CD4-positive, alpha-beta memory T cell (primary cell): ENCODE data around the gene LRP1B. TPM values are rescaled to one million over a fixed set of nuclear protein-coding genes. Genes with fewer than 3 reads are reported as not detected.

Experiments used
- CTCF ChIA-PET: fragments of 350-600 bp; sonication (Branson Sonifier 250); formaldehyde crosslinking; loops from one replicate; lab custom pipeline; 2021; ENCODE audit warnings: inconsistent platforms; ENCODE audit not compliant: partially characterized antibody; lab: Charles Lee
- POLR2A ChIA-PET: fragments of 350-600 bp; sonication (Branson Sonifier 250); formaldehyde crosslinking; loops from one replicate; lab custom pipeline; 2021; ENCODE audit not compliant: partially characterized antibody; lab: Charles Lee
- DNase-seq, 5 donors: peaks; one replicate each; pipeline versions ENCODE4 v3.0.0 to v3.0.0-alpha.2; 2020 to 2022; ENCODE audit warnings: mixed read lengths in 1 of 5
- H3K27ac ChIP-seq: one replicate; pipeline ENCODE4 v1.7.0; 2013; ENCODE audit warnings: low read depth, low read length
- H3K27me3 ChIP-seq: 2 replicates; pipeline ENCODE4 v1.7.0; 2013; ENCODE audit warnings: mild to moderate bottlenecking, low read length, moderate library complexity; ENCODE audit not compliant: insufficient read depth
- H3K36me3 ChIP-seq: 2 replicates; pipeline ENCODE4 v1.7.0; 2013; ENCODE audit warnings: mild to moderate bottlenecking, low read length, moderate library complexity; ENCODE audit not compliant: insufficient read depth
- H3K4me1 ChIP-seq: 2 replicates; pipeline ENCODE4 v1.7.0; 2013; ENCODE audit warnings: mild to moderate bottlenecking, low read length, moderate library complexity; ENCODE audit not compliant: insufficient read depth
- H3K4me3 ChIP-seq, 2 donors: one replicate each; pipeline ENCODE4 v1.7.0; 2013; ENCODE audit warnings: low read length in 2 of 2, mild to moderate bottlenecking in 1 of 2
- H3K9me3 ChIP-seq, 2 donors: one replicate each; pipeline ENCODE4 v1.7.0; 2013; ENCODE audit warnings: low read length in 2 of 2, control low read depth in 1 of 2; ENCODE audit not compliant: control insufficient read depth in 1 of 2
- H3K27ac Mint-ChIP-seq, 7 donors: one replicate each; pipeline ENCODE4 v1.8.0; 2020 to 2021; ENCODE audit warnings: mixed read lengths in 7 of 7, mild to moderate bottlenecking in 6 of 7, inconsistent platforms in 3 of 7, moderate library complexity in 3 of 7
- H3K27me3 Mint-ChIP-seq, 2 donors: one replicate each; pipeline ENCODE4 v1.8.0; 2020 to 2021; ENCODE audit warnings: mixed read lengths in 2 of 2
- H3K36me3 Mint-ChIP-seq, 2 donors: one replicate each; pipeline ENCODE4 v1.8.0; 2020 to 2021; ENCODE audit warnings: mixed read lengths in 2 of 2, inconsistent platforms in 1 of 2, mild to moderate bottlenecking in 1 of 2
- H3K4me1 Mint-ChIP-seq, 4 donors: one replicate each; pipeline ENCODE4 v1.8.0; 2020 to 2021; ENCODE audit warnings: mixed read lengths in 4 of 4, mild to moderate bottlenecking in 1 of 4
- H3K4me3 Mint-ChIP-seq, 8 donors: one replicate each; pipeline ENCODE4 v1.8.0; 2020 to 2021; ENCODE audit warnings: mixed read lengths in 8 of 8, mild to moderate bottlenecking in 7 of 8, moderate library complexity in 6 of 8, inconsistent platforms in 3 of 8
- H3K9me3 Mint-ChIP-seq, 8 donors: one replicate each; pipeline ENCODE4 v1.8.0; 2020 to 2021; ENCODE audit warnings: mixed read lengths in 8 of 8, mild to moderate bottlenecking in 5 of 8, inconsistent platforms in 3 of 8, moderate library complexity in 1 of 8
- intact Hi-C: fragments of 100-400 bp; cut with micrococcal nuclease; formaldehyde crosslinking; loops from one replicate; pipeline ENCODE4 v1.15.1; 2023
- polyA plus RNA-seq, 2 donors: library from polyadenylated mRNA; unstranded; fragments of 300-500 nt; fragmentation: Illumina TruSeq; gene quantifications; one replicate each; pipeline ENCODE4 v1.2.3, GENCODE V29; 2021
- total RNA-seq, 2 experiments: library from RNA; stranded (reverse); gene quantifications; one replicate each; pipeline ENCODE4 v1.2.3, GENCODE V29; 2021

LRP1B gene
- total and polyA plus RNA-seq, 4 experiments from 2014 or later: not detected

DNA sequence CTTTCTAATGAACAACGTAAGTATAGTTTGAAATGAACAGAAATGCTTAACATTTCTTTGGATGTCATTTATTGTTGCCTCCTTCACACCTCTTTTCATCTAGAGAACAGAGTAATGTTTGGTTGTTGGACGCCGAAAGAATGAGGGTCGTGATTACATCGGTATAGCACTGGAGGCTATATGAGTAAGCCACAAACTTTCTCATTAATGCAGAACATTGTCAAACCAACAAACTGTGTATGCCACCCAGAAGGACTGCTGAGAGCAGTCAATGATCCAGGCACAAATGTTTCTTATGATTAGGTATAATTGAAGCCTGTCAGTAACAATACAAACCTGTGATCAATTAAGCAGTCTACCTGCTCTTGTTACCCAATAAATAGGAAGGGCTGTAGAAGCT is 1855.9 kb downstream of the LRP1B start:
- Histone ChIP-seq H3K4me1 (no peaks in the 10 kb centered on the region), H3K36me3 (no peaks in the 10 kb centered on the region), H3K27ac (no peak overlapping the region), H3K9me3 (no peaks in the 10 kb centered on the region), H3K27me3 (no peaks in the 10 kb centered on the region), H3K4me3 (no peak overlapping the region)
- peaks cover 0 to 19% (median 10%) of the 10 kb centered on the region in 8 donors for H3K9me3 Mint-ChIP-seq
- POLR2A ChIA-PET: no interaction called here
- DNase-seq: no peak
- intact Hi-C loops: no loop called here
- H3K27ac Mint-ChIP-seq: no peak overlapping the region
- no peaks in the 10 kb centered on the region for H3K4me1 Mint-ChIP-seq
- no peaks in the 10 kb centered on the region for H3K36me3 Mint-ChIP-seq
- CTCF ChIA-PET: no interaction called here
- H3K4me3 Mint-ChIP-seq: no peak overlapping the region
- no peaks in the 10 kb centered on the region for H3K27me3 Mint-ChIP-seq

DNA sequence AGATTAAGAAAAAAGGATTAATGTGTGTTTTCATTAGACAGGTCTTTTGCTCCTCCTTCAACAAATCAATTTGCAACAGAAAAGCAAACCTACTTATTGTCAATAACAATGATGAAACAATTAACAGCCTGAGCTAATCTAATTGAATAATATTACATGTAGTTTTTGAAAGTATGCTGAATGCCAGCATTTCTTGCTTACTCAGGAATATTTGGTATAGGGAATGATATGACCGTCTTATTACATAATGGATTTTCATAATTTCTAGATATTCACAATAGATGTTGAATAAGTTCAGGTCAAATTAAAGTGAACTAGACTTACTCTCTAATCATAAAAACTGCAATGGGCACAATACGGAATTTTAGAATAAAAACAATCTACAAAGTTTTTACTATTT is 1856.9 kb downstream of the LRP1B start:
- DNase-seq: no peak
- H3K36me3 ChIP-seq: no peaks in the 10 kb centered on the region

GRCh38 chr2:140273408-140273807 is 1857.4 kb downstream of the LRP1B start:
- no peak for DNase-seq
- H3K9me3 Mint-ChIP-seq: peaks cover 0 to 20% (median 6%) of the 10 kb centered on the region in 8 donors
- intact Hi-C loops: no loop called here
- H3K4me3 Mint-ChIP-seq: no peak overlapping the region
- no peaks in the 10 kb centered on the region for H3K36me3 Mint-ChIP-seq
- no peak overlapping the region for H3K27ac Mint-ChIP-seq
- no peaks in the 10 kb centered on the region for H3K9me3 ChIP-seq
- ChIA-PET POLR2A (no interaction called here), CTCF (no interaction called here)
- H3K4me3 ChIP-seq: no peak overlapping the region
- no peaks in the 10 kb centered on the region for H3K27me3 Mint-ChIP-seq
- H3K27me3 ChIP-seq: no peaks in the 10 kb centered on the region
- H3K36me3 ChIP-seq: no peaks in the 10 kb centered on the region
- H3K27ac ChIP-seq: no peak overlapping the region
- no peaks in the 10 kb centered on the region for H3K4me1 Mint-ChIP-seq
- H3K4me1 ChIP-seq: no peaks in the 10 kb centered on the region

More for the DNA sequence above, 1856.9 kb downstream of the LRP1B start:
- H3K9me3 ChIP-seq: no peaks in the 10 kb centered on the region
- no peaks in the 10 kb centered on the region for H3K27me3 Mint-ChIP-seq
- H3K4me3 ChIP-seq: no peak overlapping the region
- no peaks in the 10 kb centered on the region for H3K36me3 Mint-ChIP-seq
- CTCF ChIA-PET: no interaction called here
- H3K4me3 Mint-ChIP-seq: no peak overlapping the region
- no peaks in the 10 kb centered on the region for H3K4me1 ChIP-seq
- H3K27me3 ChIP-seq: no peaks in the 10 kb centered on the region
- no peak overlapping the region for H3K27ac Mint-ChIP-seq
- H3K9me3 Mint-ChIP-seq: peaks cover 0 to 19% (median 6%) of the 10 kb centered on the region in 8 donors
- H3K4me1 Mint-ChIP-seq: no peaks in the 10 kb centered on the region
- intact Hi-C loops: no loop called here
- POLR2A ChIA-PET: no interaction called here
- H3K27ac ChIP-seq: no peak overlapping the region

- no peaks in the 10 kb centered on the region for H3K4me1 Mint-ChIP-seq
- intact Hi-C loops: no loop called here
Observed at GRCh38 chr2:140270224-140270623, 1860.6 kb downstream of the LRP1B start.

DNA sequence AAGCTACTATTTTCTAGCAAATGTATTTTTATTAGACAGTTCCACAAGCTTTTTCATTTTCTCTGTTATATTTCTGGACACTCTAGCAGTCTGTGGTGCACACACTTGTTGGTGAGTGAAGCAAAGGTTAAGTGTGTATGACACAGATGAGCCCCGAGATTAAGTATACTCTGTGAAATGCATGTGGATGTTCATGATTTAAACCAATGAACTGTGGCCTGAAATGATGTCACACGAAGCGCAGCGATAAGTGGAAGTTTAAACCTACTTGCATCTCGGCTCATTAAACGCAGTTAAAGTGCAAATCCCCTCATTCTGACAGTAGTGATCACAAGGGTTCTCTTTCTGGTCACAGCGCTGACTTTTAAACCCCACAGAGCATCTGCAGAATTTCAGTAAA is 1861.8 kb downstream of the LRP1B start:
- Histone ChIP-seq H3K4me1 (no peaks in the 10 kb centered on the region), H3K27me3 (no peaks in the 10 kb centered on the region), H3K36me3 (no peaks in the 10 kb centered on the region), H3K9me3 (no peaks in the 10 kb centered on the region), H3K27ac (no peak overlapping the region), H3K4me3 (no peak overlapping the region)
- Mint-ChIP-seq H3K36me3 (no peaks in the 10 kb centered on the region), H3K4me1 (no peaks in the 10 kb centered on the region), H3K4me3 (no peak overlapping the region), H3K27me3 (no peaks in the 10 kb centered on the region), H3K27ac (no peak overlapping the region), H3K9me3 (peaks cover 0 to 19% (median 6%) of the 10 kb centered on the region in 8 donors)
- DNase-seq: no peak
- ChIA-PET POLR2A (no interaction called here), CTCF (no interaction called here)
- intact Hi-C loops: no loop called here

More at GRCh38 chr2:140270224-140270623, 1860.6 kb downstream of the LRP1B start:
- no peak overlapping the region for H3K27ac Mint-ChIP-seq
- no peaks in the 10 kb centered on the region for H3K4me1 ChIP-seq
- H3K9me3 ChIP-seq: no peaks in the 10 kb centered on the region
- no peak overlapping the region for H3K27ac ChIP-seq
- H3K4me3 ChIP-seq: no peak overlapping the region
- H3K27me3 ChIP-seq: no peaks in the 10 kb centered on the region
- H3K36me3 ChIP-seq: no peaks in the 10 kb centered on the region
- POLR2A ChIA-PET: no interaction called here
- H3K27me3 Mint-ChIP-seq: no peaks in the 10 kb centered on the region
- no peak overlapping the region for H3K4me3 Mint-ChIP-seq
- peaks cover 0 to 18% (median 7%) of the 10 kb centered on the region in 8 donors for H3K9me3 Mint-ChIP-seq
- no peak for DNase-seq
- H3K36me3 Mint-ChIP-seq: no peaks in the 10 kb centered on the region
- CTCF ChIA-PET: no interaction called here

DNA sequence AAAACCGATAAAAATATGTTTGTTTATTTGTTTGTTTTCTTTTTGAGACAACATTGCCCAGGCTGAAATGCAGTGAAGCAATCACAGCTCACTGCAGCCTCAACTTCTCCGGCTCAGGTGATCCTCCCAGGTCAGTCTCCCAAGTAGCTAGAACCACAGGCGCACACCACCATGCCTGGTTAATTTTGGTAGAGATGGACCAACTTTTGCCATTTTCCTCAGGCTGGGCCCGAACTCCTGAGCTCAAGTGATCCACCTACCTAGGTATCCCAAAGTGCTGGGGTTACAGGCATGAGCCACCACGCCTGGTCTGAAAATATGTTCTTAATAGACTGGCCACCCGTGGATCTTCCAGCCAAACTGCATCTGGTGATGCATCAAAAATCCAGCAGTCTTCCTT is 1867.9 kb downstream of the LRP1B start:
- Mint-ChIP-seq H3K27me3 (no peaks in the 10 kb centered on the region), H3K4me3 (no peak overlapping the region), H3K9me3 (peaks cover 0 to 17% (median 10%) of the 10 kb centered on the region in 8 donors), H3K27ac (no peak overlapping the region), H3K4me1 (no peaks in the 10 kb centered on the region), H3K36me3 (no peaks in the 10 kb centered on the region)
- POLR2A ChIA-PET: no interaction called here
- CTCF ChIA-PET: no interaction called here
- no peak overlapping the region for H3K4me3 ChIP-seq
- H3K27ac ChIP-seq: no peak overlapping the region
- intact Hi-C loops: no loop called here
- DNase-seq: no peak
- no peaks in the 10 kb centered on the region for H3K36me3 ChIP-seq
- H3K4me1 ChIP-seq: no peaks in the 10 kb centered on the region
- H3K9me3 ChIP-seq: no peaks in the 10 kb centered on the region
- H3K27me3 ChIP-seq: no peaks in the 10 kb centered on the region

DNA sequence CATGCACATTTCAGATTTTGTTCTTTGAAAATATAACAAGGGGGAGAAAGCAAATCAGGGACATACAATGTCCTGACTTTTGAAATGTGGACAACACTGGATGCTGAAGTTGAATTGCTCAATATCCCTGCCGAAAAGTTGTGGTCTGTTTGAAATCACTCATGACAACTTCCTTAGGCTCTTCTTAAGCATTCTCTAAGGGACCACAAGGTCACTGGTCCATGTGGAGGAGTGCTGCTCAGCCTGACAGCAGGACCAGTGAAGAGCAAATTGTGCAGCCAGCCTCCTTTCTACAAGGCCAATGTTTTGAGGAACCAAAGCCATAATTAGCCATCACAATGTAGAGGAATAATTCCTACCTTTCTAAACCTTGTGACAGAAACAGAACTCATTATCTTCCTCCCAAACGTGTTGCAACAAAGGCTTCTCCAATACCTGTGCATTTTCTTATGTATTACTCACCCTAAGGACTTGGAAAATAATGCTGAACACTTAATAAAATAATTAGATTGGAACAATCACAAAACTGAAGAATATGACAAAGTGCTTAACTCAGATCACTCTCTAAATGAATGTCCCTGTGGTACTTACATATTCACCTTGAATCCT is 1873.0 kb downstream of the LRP1B start:
- Histone ChIP-seq H3K9me3 (no peaks in the 10 kb centered on the region), H3K27ac (no peak overlapping the region), H3K27me3 (no peaks in the 10 kb centered on the region), H3K36me3 (no peaks in the 10 kb centered on the region), H3K4me3 (no peak overlapping the region), H3K4me1 (no peaks in the 10 kb centered on the region)
- no peaks in the 10 kb centered on the region for H3K36me3 Mint-ChIP-seq
- H3K9me3 Mint-ChIP-seq: peaks cover 0 to 12% (median 4%) of the 10 kb centered on the region in 8 donors
- intact Hi-C loops: no loop called here
- no peak overlapping the region for H3K27ac Mint-ChIP-seq
- no peaks in the 10 kb centered on the region for H3K27me3 Mint-ChIP-seq
- H3K4me3 Mint-ChIP-seq: no peak overlapping the region
- DNase-seq: no peak
- CTCF ChIA-PET: no interaction called here
- POLR2A ChIA-PET: no interaction called here
- H3K4me1 Mint-ChIP-seq: no peaks in the 10 kb centered on the region
